HepG2 (cell line): ENCODE measurements around the gene VARS1. TPM values are rescaled to one million over a fixed set of nuclear protein-coding genes. Genes with fewer than 3 reads are reported as not detected.

Experiments
- ARID2 ChIP-seq: sonication (generic); formaldehyde crosslinking; IDR thresholded peaks from 2 replicates; pipeline ENCODE4 v1.8.1; 2022; ENCODE audit warnings: mild to moderate bottlenecking, missing genetic modification reagents, borderline replicate concordance
- DZIP1 ChIP-seq: sonication (generic); formaldehyde crosslinking; IDR thresholded peaks from 2 replicates; pipeline ENCODE4 v1.5.0; 2020; ENCODE audit warnings: mild to moderate bottlenecking, missing genetic modification reagents
- FOXK1 ChIP-seq: sonication (generic); formaldehyde crosslinking; IDR thresholded peaks from 2 replicates; pipeline ENCODE4 v1.4.0; 2020; ENCODE audit warnings: low read depth, missing genetic modification reagents, borderline replicate concordance
- IRX3 ChIP-seq: sonication (generic); formaldehyde crosslinking; IDR thresholded peaks from 2 replicates; pipeline ENCODE4 v1.8.1; 2023; ENCODE audit warnings: mild to moderate bottlenecking, low read depth, missing genetic modification reagents, borderline replicate concordance
- KLF13 ChIP-seq: sonication (generic); formaldehyde crosslinking; IDR thresholded peaks from 2 replicates; pipeline ENCODE4 v1.4.0; 2020; ENCODE audit warnings: mild to moderate bottlenecking, missing genetic modification reagents
- KMT2A ChIP-seq: sonication (generic); formaldehyde crosslinking; IDR thresholded peaks from 2 replicates; pipeline ENCODE4 v1.4.0; 2020; ENCODE audit warnings: missing genetic modification reagents
- MAFF ChIP-seq: IDR thresholded peaks from 2 replicates; pipeline ENCODE4 v1.6.1; 2011; ENCODE audit warnings: low read depth, low read length, improper control_type of control experiment
- NRL ChIP-seq: sonication (generic); formaldehyde crosslinking; IDR thresholded peaks from 2 replicates; pipeline ENCODE4 v1.5.0; 2020; ENCODE audit warnings: missing genetic modification reagents, mild to moderate bottlenecking, moderate library complexity, borderline replicate concordance
- RBM22 ChIP-seq: fragments of 200-400 bp; formaldehyde crosslinking; optimal IDR thresholded peaks from 2 replicates; pipeline ENCODE3; 2017; ENCODE audit warnings: mild to moderate bottlenecking, low read length, moderate library complexity
- SNAPC2 ChIP-seq: sonication (generic); formaldehyde crosslinking; IDR thresholded peaks from 2 replicates; pipeline ENCODE4 v1.8.1; 2022; ENCODE audit warnings: mild to moderate bottlenecking, missing genetic modification reagents
- SP5 ChIP-seq: IDR thresholded peaks from 2 replicates; pipeline ENCODE4 v1.6.1; 2016; ENCODE audit warnings: low read depth, borderline replicate concordance
- TARDBP ChIP-seq: sonication (generic); formaldehyde crosslinking; IDR thresholded peaks from 2 replicates; pipeline ENCODE4 v1.8.0; 2022; ENCODE audit warnings: mild to moderate bottlenecking, missing genetic modification reagents
- ZBTB1 ChIP-seq: sonication (generic); formaldehyde crosslinking; IDR thresholded peaks from 2 replicates; pipeline ENCODE4 v1.4.0; 2020; ENCODE audit warnings: missing genetic modification reagents, borderline replicate concordance
- ZBTB14 ChIP-seq: sonication (generic); formaldehyde crosslinking; IDR thresholded peaks from 2 replicates; pipeline ENCODE4 v1.4.0; 2020; ENCODE audit warnings: missing genetic modification reagents
- ZNF24 ChIP-seq: fragments of 450-650 bp; IDR thresholded peaks from 2 replicates; pipeline ENCODE4 v1.6.1; 2017; ENCODE audit warnings: antibody characterized with exemption, mild to moderate bottlenecking
- ZNF326 ChIP-seq: sonication (generic); formaldehyde crosslinking; IDR thresholded peaks from 2 replicates; pipeline ENCODE4 v1.4.0; 2020; ENCODE audit warnings: missing genetic modification reagents, borderline replicate concordance
- ZNF569 ChIP-seq: sonication (generic); formaldehyde crosslinking; IDR thresholded peaks from 2 replicates; pipeline ENCODE4 v1.5.0; 2020; ENCODE audit warnings: mild to moderate bottlenecking, missing genetic modification reagents, moderate library complexity, borderline replicate concordance
- ZNF619 ChIP-seq: sonication (generic); formaldehyde crosslinking; IDR thresholded peaks from 2 replicates; pipeline ENCODE4 v1.4.0; 2020; ENCODE audit warnings: mild to moderate bottlenecking, missing genetic modification reagents
- ZNF674 ChIP-seq: sonication (generic); formaldehyde crosslinking; IDR thresholded peaks from 2 replicates; pipeline ENCODE4 v1.5.0; 2020; ENCODE audit warnings: low read depth, mild to moderate bottlenecking, missing genetic modification reagents
- ZNF772 ChIP-seq: sonication (generic); formaldehyde crosslinking; IDR thresholded peaks from 2 replicates; pipeline ENCODE4 v1.5.0; 2020; ENCODE audit warnings: mild to moderate bottlenecking, missing genetic modification reagents
- ZNF878 ChIP-seq: sonication (generic); formaldehyde crosslinking; IDR thresholded peaks from 2 replicates; pipeline ENCODE4 v1.8.1; 2023; ENCODE audit warnings: mild to moderate bottlenecking, missing genetic modification reagents, moderate library complexity
- ZNF879 ChIP-seq: sonication (generic); formaldehyde crosslinking; IDR thresholded peaks from 2 replicates; pipeline ENCODE4 v1.8.1; 2023; ENCODE audit warnings: missing genetic modification reagents
- polyA plus RNA-seq, 8 experiments: library from polyadenylated mRNA; depleted of rRNA in 3 of 8; stranded (reverse) in 7 of 8; unstranded in 1 of 8; fragments of >200 nt; fragmentation: Illumina TruSeq in 4 of 8; extraction: Trizol in 4 of 8; gene quantifications; 2 replicates each; pipeline versions ENCODE4 v1.2.1 to v1.2.3, GENCODE V29; 2011 to 2016; ENCODE audit warnings: low read depth in 4 of 8, missing spikeins in 1 of 8, mixed read lengths in 1 of 8; ENCODE audit not compliant: insufficient read depth in 1 of 8
- total RNA-seq, 5 experiments: library from RNA; depleted of rRNA; stranded (reverse); fragments of >200 nt; fragmentation: Illumina TruSeq; extraction: Trizol; gene quantifications; 2 replicates each; pipeline ENCODE4 v1.2.3, GENCODE V29; 2016; ENCODE audit warnings: low read depth in 1 of 5
- TF ChIP-seq, protein P1 (sequence below): sonication (generic); formaldehyde crosslinking; IDR thresholded peaks from 2 replicates; pipeline ENCODE4 v1.5.0; 2020; ENCODE audit warnings: mild to moderate bottlenecking, missing genetic modification reagents
- TF ChIP-seq, protein P2 (sequence below): sonication (generic); formaldehyde crosslinking; IDR thresholded peaks from 2 replicates; pipeline ENCODE4 v1.4.0; 2020; ENCODE audit warnings: missing genetic modification reagents

VARS1 gene
- total and polyA plus RNA-seq, 2 of the 13 experiments (the other 11 are each of a cell fraction or from before 2014, with no cell fraction given) = 14.7 to 56.1 TPM

DNA sequence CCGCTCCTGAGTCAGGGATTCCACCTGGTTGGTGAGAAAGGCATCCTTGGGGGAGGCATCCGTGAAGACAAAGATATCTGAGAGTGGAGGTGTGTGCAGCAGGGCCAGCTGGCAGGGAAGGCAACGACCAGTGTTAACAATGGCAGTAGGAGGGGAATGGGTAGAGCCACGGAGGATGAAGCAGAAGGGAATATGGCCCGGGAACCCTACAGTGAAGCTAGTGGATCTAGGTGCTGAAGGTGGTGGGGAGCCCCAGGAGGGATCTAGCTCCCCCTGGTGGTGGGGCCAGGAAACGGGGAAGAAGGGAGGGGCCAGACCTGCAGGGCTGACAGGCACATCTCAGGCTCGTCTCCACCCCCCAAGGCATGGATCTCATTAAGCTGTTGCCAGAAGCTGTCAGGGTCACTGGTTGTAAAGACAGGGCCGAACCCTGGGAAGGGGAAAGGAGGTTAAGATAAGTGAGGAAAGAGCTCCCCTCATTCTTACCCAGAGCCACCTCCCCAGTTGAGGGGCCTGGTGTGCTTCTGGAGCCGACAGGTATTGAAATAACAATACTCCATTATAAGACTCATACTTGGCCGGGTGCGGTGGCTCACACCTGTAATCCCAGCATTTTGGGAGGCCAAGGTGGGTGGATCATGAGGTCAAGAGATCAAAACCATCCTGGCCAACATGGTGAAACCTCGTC lies 25.7 kb downstream of the VARS1 start (continued):
- TF ChIP-seq, protein P1, sequence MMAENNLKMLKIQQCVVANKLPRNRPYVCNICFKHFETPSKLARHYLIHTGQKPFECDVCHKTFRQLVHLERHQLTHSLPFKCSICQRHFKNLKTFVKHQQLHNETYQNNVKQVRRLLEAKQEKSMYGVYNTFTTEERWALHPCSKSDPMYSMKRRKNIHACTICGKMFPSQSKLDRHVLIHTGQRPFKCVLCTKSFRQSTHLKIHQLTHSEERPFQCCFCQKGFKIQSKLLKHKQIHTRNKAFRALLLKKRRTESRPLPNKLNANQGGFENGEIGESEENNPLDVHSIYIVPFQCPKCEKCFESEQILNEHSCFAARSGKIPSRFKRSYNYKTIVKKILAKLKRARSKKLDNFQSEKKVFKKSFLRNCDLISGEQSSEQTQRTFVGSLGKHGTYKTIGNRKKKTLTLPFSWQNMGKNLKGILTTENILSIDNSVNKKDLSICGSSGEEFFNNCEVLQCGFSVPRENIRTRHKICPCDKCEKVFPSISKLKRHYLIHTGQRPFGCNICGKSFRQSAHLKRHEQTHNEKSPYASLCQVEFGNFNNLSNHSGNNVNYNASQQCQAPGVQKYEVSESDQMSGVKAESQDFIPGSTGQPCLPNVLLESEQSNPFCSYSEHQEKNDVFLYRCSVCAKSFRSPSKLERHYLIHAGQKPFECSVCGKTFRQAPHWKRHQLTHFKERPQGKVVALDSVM (CRISPR knock-in tag) = no peak
- TF ChIP-seq IRX3 = no peak
- TF ChIP-seq ARID2 (CRISPR knock-in tag) = no peak
- TF ChIP-seq KMT2A (CRISPR knock-in tag) = no peak
- TF ChIP-seq ZNF619 = 0 out of 2 replicates have a peak, but pooled peaks have one; percentile 78
- TF ChIP-seq ZNF878 = no peak
- TF ChIP-seq MAFF = no peak
- TF ChIP-seq RBM22 = no peak
- no peak for TF ChIP-seq ZNF326 (CRISPR knock-in tag)
- TF ChIP-seq ZBTB1 = no peak
- no peak for TF ChIP-seq ZNF772 (CRISPR knock-in tag)
- no peak for TF ChIP-seq ZNF674 (CRISPR knock-in tag)
- TF ChIP-seq FOXK1 (CRISPR knock-in tag) = peak; percentile 76; the same call in 1 of the 2 replicates
- TF ChIP-seq ZNF24 = no peak
- no peak for TF ChIP-seq TARDBP
- TF ChIP-seq ZBTB14 (CRISPR knock-in tag) = no peak
- TF ChIP-seq ZNF569 = no peak
- TF ChIP-seq SNAPC2 = no peak
- TF ChIP-seq, protein P2, sequence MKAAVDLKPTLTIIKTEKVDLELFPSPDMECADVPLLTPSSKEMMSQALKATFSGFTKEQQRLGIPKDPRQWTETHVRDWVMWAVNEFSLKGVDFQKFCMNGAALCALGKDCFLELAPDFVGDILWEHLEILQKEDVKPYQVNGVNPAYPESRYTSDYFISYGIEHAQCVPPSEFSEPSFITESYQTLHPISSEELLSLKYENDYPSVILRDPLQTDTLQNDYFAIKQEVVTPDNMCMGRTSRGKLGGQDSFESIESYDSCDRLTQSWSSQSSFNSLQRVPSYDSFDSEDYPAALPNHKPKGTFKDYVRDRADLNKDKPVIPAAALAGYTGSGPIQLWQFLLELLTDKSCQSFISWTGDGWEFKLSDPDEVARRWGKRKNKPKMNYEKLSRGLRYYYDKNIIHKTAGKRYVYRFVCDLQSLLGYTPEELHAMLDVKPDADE (CRISPR knock-in tag) = no peak
- 0 out of 2 replicates have a peak, but pooled peaks have one; percentile 35 for TF ChIP-seq ZNF879
- no peak; the same call in 1 of the 2 replicates for TF ChIP-seq NRL (CRISPR knock-in tag)
- no peak for TF ChIP-seq KLF13 (CRISPR knock-in tag)
- TF ChIP-seq DZIP1 (CRISPR knock-in tag) = no peak
- peak; percentile 64; the same call in 1 of the 2 replicates for TF ChIP-seq SP5 (CRISPR knock-in tag)
